HG03175 (cell line): ENCODE results near the gene ADK.
"Not testable (repeated sequence)": the region's sequence is repeated elsewhere in the genome, so short reads cannot be mapped to it uniquely, and the experiment has no call there.

Source experiments
- ATAC-seq: cut with Tn5 transposase; IDR thresholded peaks from one replicate; pipeline ENCODE4 v1.9.1; 2021; ENCODE audit warnings: mild to moderate bottlenecking, moderate library complexity; ENCODE audit not compliant: unreplicated experiment

Gene ADK

DNA sequence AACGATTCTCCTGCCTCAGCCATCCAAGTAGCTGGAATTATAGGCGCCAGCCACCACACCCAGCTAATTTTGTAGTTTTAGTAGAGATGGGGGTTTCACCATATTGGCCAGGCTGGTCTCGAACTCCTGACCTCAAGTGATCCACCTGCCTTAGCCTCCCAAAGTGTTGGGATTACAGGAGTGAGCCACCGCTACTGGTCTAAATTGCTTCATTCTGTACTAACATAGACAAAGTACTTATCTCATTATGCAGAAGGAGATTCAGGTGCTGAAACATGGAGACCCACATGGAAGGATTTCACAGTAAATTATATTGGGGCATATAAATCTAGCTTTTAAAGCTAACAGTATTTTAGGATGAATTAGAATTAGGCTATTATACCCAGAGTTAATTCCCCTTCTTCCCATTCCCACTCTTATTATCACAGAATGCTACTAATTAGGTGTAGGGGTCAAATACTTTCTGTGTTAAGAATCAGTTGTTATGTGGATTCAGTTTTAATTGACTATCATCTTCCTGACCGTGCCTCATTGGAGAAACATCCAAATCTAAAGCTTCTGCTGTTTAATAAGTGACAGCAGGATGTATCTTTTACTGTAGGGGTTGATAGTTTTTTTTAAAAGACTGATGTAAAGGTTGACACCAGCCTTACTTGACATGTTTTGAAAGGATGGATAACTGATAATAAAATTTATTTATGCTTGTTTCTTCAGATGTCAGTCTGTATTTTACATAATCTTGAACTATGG is 27.2 kb downstream of the ADK start:
- ATAC-seq = no peak

- no peak for ATAC-seq
Observed at GRCh38 chr10:74179111-74179710, 28.2 kb downstream of the ADK start.

- ATAC-seq = no peak
Observed at GRCh38 chr10:74186678-74187077, 35.7 kb downstream of the ADK start.

GRCh38 chr10:74187237-74187636 is 36.2 kb downstream of the ADK start:
- no peak for ATAC-seq

- not testable (repeated sequence) for ATAC-seq
Observed at GRCh38 chr10:74188617-74189016, 37.6 kb downstream of the ADK start.

DNA sequence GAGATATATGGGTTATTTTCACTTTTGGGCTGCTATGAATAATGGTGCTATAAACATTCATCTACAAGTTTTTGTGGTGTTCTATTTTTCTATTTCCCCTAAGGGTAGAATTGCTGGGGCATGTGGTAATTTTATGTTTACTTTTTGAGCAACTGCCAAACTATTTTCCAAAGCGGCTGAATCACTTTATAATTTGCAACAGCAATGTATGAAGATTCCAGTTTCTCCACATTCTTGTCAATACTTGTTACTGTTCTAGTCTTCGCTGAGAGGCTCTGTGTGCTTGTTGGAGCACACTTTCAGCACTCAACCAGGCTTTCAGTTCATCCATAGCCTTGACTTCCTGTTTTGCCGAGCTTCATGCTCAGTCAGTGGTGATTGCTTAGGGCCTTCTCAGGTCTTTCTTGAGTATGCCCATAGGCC is 39.0 kb downstream of the ADK start:
- ATAC-seq = peak; percentile 83

- peak; percentile 16 for ATAC-seq
Observed at GRCh38 chr10:74190494-74190893, 39.5 kb downstream of the ADK start.

GRCh38 chr10:74194545-74194944 is 43.5 kb downstream of the ADK start:
- no peak for ATAC-seq

- no peak for ATAC-seq
Observed at GRCh38 chr10:74194999-74195398, 44.0 kb downstream of the ADK start.

DNA sequence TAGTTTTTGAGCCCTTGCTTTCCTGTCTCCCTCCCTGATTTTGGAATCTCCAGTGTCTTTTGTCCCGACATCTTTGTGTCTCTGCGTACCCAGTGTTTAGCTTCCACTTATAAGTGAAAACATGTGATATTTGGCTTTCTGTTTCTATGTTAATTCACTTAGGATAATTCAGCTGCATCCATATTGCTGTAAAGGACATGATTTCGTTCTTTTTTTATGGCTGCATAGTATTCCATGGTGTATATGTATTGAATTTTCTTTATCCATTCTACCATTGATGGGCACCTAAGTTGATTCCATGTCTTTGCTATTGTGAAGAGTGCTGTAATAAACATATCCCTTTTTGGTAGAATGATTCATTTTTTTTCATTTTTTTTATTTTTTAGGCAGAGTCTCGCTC is 48.3 kb downstream of the ADK start:
- no peak for ATAC-seq

DNA sequence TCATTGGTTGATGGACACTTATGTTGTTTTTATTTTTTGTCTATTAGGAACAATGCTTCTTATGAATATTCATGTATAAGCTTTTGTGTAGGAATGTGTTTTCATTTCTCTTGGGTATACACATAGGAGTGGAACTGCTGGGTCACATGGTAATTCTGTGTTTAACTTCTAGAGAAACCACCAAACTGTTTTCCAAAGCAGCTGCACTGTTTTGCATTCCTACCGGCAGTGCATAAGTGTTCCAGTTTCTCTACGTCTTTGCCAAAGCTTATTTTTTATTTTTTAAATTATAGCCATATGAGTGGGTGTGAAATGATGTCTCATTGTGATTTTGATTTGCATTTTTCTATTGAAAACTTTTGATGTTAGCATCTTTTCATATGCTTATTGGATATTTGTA is 51.3 kb downstream of the ADK start:
- ATAC-seq = no peak

- no peak for ATAC-seq
Observed at GRCh38 chr10:74206746-74207145, 55.7 kb downstream of the ADK start.

DNA sequence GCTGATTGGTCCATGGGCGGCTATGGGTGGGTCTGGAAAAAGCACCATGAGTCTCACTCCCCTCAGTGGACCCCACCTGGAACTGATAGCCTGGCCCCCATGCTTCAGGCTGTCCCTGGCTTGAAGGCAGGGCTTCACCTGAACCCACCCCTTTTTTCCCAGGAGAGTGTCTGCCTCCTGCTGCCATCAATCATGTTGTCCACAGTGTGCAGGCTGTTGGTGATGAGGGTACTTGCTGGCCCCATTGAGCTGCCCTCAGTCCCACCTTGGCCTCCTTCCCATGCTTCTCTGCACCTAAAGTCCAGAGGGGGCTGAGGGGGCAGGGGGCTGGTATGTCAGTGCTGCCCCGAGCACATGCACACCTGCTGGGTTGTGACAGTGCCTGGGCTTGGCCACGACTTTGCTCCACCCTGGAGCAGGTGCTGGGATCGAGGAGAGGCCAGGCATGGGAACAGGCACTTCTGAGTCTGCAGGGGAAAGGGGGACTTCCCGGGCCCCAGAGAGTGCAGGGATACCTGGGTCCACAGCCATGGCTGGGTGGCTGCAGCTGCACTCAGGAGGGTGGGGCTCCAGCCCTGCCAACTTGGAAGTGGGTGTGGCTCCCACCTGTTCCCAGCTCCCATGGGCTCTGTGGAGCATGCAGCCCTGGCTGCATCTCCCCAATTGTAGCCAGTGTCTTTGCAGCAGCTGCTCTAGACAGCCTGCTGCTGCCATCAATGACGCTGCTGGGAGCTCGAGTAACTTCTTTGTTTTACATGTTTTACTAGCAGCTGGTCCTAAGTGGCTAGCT is 56.9 kb downstream of the ADK start:
- ATAC-seq = no peak

DNA sequence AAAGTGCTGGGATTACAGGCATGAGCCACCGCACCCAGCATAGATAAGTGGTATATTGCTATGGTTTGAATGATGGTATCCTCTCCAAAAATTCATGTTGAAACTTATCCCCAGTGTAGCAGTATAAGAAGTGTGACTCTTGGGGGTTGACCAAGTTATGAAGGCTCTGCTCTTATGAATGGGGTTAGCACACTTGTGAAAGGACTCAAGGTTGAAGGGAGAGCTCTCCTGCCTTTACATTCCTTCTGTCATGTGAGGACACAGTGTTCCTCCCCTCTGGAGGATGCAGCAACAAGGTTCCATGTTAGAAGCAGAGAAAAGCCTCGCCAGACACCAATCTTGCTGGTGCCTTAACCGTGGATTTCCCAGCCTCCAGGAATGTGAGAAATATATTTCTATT is 58.0 kb downstream of the ADK start:
- no peak for ATAC-seq

GRCh38 chr10:74213019-74213418 is 62.0 kb downstream of the ADK start:
- ATAC-seq = no peak

- no peak for ATAC-seq
Observed at GRCh38 chr10:74213571-74214162, 62.6 kb downstream of the ADK start.

- not testable (repeated sequence) for ATAC-seq
Observed at GRCh38 chr10:74217110-74217509, 66.1 kb downstream of the ADK start.

- ATAC-seq = not testable (repeated sequence)
Observed at GRCh38 chr10:74222467-74222866, 71.4 kb downstream of the ADK start.

GRCh38 chr10:74223755-74224529 is 72.9 kb downstream of the ADK start:
- ATAC-seq = no peak

DNA sequence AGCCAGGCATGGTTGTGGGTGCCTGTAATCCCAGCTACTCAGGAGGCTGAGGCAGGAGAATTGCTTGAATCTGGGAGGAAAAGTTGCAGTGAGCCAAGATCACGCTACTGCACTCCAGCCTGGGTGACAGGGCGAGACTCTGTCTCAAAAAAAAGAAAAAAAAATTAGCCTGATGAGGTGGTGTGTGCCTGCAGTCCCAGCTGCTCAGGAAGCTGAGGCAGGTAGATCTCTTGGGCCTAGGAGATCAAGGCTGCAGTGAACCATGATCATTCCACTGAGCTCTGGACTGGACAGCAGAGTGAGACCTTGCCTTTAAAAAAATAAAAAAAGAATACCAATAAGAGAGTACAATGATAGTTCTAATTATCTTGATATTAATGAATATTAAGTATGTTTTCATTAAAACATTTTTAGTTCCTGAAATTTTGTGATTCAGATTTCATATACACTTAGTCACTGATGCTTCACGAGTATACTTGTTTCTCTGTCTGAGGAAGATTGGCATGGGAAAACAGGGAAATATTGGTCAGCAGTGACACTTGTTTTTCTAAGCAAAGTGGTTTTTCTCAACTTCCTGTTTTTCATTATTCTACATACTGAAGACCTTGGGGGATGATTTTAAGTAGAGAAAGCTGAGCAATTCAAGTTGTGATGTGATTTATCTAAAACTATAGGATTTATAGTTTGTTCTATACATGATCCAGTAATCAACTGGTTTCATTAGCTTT is 76.8 kb downstream of the ADK start:
- ATAC-seq = no peak
